GM12874 (cell line): Measurements from ENCODE around the gene GOLGA2.

Experiments used
- CTCF ChIP-seq: IDR thresholded peaks from 2 replicates; pipeline ENCODE4 v1.5.1; 2011; ENCODE audit warnings: low read depth, mild to moderate bottlenecking, control low read depth, low read length, moderate library complexity; ENCODE audit not compliant: insufficient read depth

GOLGA2 gene

GRCh38 chr9:128246471-128246870 is 29.3 kb downstream of the GOLGA2 start:
- TF ChIP-seq CTCF, result no peak

DNA sequence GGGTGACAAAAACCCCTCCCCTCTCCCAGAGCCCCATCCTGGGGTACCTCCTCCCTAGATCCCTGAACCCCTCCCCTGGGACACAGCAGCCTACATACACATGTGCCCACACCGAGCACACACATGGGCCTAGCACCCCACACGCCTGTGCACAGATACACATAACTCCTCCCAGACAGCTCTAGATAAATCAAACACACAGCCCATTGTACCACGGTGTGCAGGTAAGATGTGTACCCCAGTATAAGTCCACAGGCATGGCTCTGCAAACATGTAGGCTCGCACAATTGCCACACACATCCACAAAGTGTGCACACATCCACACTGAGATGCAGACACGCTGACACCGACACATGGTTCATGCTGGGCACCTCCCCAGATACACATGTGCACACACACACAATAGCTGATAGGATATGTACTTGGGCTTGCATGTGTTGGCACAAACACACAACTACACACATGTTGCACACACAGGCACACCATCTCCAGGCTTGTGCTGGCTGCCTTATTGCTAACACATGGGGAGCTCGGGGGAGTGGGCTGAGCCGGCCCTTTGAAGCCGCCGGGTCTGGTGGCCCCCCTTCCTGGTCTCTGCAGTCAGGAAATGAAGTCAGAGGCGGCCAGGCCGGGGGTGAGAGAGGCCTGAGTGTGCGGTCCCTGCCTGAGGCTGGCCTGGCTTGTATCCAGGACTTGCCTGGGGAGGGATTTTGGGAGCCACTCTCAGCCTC is 30.2 kb downstream of the GOLGA2 start:
- no peak for TF ChIP-seq CTCF

GRCh38 chr9:128244837-128245231 is 31.0 kb downstream of the GOLGA2 start:
- TF ChIP-seq CTCF, result no peak

- TF ChIP-seq CTCF, result no peak
Measured at GRCh38 chr9:128244091-128244836, 31.5 kb downstream of the GOLGA2 start.

DNA sequence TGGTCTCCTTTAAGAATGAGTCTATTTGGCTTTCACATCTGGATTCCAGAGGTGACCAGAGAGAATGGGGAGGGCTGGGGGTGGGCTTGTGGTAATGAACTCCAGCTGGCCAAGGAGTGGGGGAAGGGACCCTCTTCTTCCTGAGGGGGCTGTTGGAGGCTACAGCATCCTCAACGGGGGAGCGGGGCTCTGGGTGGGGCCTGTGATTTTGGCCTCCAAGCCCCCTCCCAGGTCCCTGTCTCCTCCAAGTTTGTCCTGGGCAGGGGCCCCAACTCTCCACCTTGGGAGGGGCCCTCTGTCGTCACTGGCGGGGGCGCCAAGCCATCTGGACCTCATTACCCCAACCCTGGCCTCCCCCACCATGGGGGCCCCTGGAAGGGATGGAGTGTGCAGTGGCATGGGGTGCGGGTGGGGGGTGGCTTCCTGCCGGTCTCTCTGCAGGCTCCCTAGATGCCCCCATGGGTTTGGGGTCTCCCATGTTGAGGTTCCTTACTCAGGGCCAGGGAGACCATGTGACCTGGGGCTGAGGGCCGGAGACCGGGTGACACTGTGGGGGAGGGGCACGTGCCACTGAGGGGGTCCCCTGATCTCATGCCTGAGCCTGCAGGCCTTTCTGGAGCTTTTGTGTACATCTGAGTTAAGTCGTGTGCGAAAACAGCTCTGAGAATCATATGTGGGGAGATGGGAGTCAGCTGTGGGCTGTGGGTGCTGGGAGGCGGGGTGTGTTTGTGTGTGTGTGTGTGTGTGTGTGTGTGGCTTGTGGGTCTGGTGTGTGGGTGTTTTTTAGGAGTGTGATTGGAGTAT is 32.4 kb downstream of the GOLGA2 start:
- TF ChIP-seq CTCF, result no peak

- TF ChIP-seq CTCF, result no peak
Measured at GRCh38 chr9:128242828-128243214, 33.0 kb downstream of the GOLGA2 start.

DNA sequence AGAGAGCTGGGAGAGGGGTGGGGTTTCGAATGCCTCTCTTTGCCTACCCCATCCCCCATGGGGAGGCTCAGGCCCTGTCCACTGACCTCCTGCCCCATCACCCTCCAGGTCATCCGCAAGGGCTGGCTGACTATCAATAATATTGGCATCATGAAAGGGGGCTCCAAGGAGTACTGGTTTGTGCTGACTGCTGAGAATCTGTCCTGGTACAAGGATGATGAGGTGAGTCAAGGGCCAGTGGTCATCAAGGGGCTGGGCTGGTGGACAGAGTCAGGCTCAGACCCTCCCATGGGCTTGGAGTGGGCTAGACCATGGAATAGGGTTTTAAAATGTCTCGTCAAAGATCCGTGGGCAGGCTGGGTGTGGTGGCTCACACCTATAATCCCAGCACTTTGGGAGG is 33.7 kb downstream of the GOLGA2 start:
- TF ChIP-seq CTCF, result no peak
